NCI-H1105 treated with DMSO at 0.1 percent for 48 hours (cell line): Measurements from ENCODE around the gene CLCA2.
A peak's percentile ranks its signal among the peaks of the same experiment; 100 is the strongest.

Source experiments
- DNase-seq: peaks from one replicate; lab custom pipeline; 2025; lab: John Stamatoyannopoulos, UW

The CLCA2 gene

GRCh38 chr1:86472767-86473166, 48.8 kb downstream of the CLCA2 start:
- DNase-seq: no peak

- no peak for DNase-seq
These were observed 53.3 kb downstream of the CLCA2 start for GRCh38 chr1:86477256-86477655.

- no peak for DNase-seq
These were observed 53.7 kb downstream of the CLCA2 start for GRCh38 chr1:86477682-86478081.

GRCh38 chr1:86478416-86479156, 54.6 kb downstream of the CLCA2 start:
- DNase-seq: no peak

GRCh38 chr1:86481966-86482365, 58.0 kb downstream of the CLCA2 start:
- no peak for DNase-seq

- DNase-seq: no peak
These were observed 63.3 kb downstream of the CLCA2 start for GRCh38 chr1:86487131-86487810.

- DNase-seq: no peak
These were observed 63.8 kb downstream of the CLCA2 start for GRCh38 chr1:86487811-86488141.

- no peak for DNase-seq
These were observed 65.4 kb downstream of the CLCA2 start for GRCh38 chr1:86489242-86489878.

- DNase-seq: no peak
These were observed 67.4 kb downstream of the CLCA2 start for GRCh38 chr1:86491171-86491950.

- no peak for DNase-seq
These were observed 74.3 kb downstream of the CLCA2 start for GRCh38 chr1:86498281-86498680.

- DNase-seq: peak; percentile 50
These were observed 76.1 kb downstream of the CLCA2 start for GRCh38 chr1:86499987-86500593.

GRCh38 chr1:86500714-86501113, 76.7 kb downstream of the CLCA2 start:
- no peak for DNase-seq

GRCh38 chr1:86502125-86502646, 78.2 kb downstream of the CLCA2 start:
- peak; percentile 14 for DNase-seq

GRCh38 chr1:86502721-86503405, 78.9 kb downstream of the CLCA2 start:
- DNase-seq: no peak

GRCh38 chr1:86503406-86504136, 79.6 kb downstream of the CLCA2 start:
- no peak for DNase-seq

GRCh38 chr1:86504137-86504479, 80.1 kb downstream of the CLCA2 start:
- DNase-seq: no peak

GRCh38 chr1:86504895-86505563, 81.1 kb downstream of the CLCA2 start:
- no peak for DNase-seq

- no peak for DNase-seq
These were observed 81.6 kb downstream of the CLCA2 start for GRCh38 chr1:86505564-86505902.
